NCI-H2171 (cell line): ENCODE measurements around the gene GNAO1.

Source experiments
- DNase-seq: peaks from one replicate; lab custom pipeline; 2025; lab: John Stamatoyannopoulos, UW

The GNAO1 gene

DNA sequence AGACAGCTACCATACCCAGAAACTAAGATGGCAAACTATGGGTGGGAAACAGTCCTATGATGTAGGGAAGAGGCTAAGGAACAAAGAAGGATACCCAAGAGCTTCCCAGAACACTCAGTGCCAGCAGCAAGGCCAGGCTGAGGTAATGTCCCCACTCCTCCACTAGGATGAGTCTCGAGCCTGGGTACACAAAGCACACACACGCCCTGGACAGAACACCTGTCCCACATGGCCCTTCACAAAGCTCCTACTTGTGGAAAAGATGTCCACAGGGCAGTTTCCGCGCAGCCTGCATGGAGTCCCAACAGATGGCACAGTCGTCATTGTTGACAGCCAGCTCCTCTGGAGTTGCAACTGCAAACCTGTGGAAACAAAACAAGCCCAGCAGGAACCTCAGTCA lies 210.2 kb downstream of the GNAO1 start:
- DNase-seq: peak; percentile 84

GRCh38 chr16:56405977-56406672 lies 214.8 kb downstream of the GNAO1 start:
- DNase-seq: no peak
